ENCODE data around the gene VAV2. TPM values are rescaled to one million over a fixed set of nuclear protein-coding genes. Genes with fewer than 3 reads are reported as not detected.
A peak's percentile ranks its signal among the peaks of the same experiment; 100 is the strongest.
"Not testable (repeated sequence)": the region's sequence is repeated elsewhere in the genome, so short reads cannot be mapped to it uniquely, and the experiment has no call there.

Gene VAV2
- polyA plus RNA-seq, 1 of the 3 experiments (the other 2 are of a cell fraction), result 14.9 TPM

GRCh38 chr9:133750982-133751649, 241.0 kb downstream of the VAV2 start:
- H3K4me1 ChIP-seq (ENCODE audit: control insufficient read depth in 1 of 2, insufficient read depth in 2 of 2, low read depth in 1 of 2, low read length in 1 of 2), result no peaks in the 10 kb centered on the region; a peak in 1 of 4 replicates
- H3K9me3 ChIP-seq, result no peaks in the 10 kb centered on the region; the same call in 1 of the 2 replicates
- H4K20me1 ChIP-seq (ENCODE audit: insufficient read depth), result no peaks in the 10 kb centered on the region
- no peak for TF ChIP-seq EZH2phosphoT487 (IDR thresholded peaks at IDR 0.05; ENCODE audit: borderline replicate concordance, low read depth)
- TF ChIP-seq NRF1 (IDR thresholded peaks at IDR 0.05; ENCODE audit: low read depth, low read length), result no peak
- TF ChIP-seq MEF2A (IDR thresholded peaks at IDR 0.05; ENCODE audit: borderline replicate concordance, low read depth), result no peak
- TF ChIP-seq CTCF (IDR thresholded peaks at IDR 0.05), result no peak
- no peak for TF ChIP-seq RCOR1 (IDR thresholded peaks at IDR 0.05; ENCODE audit: low read length)
- no peak for TF ChIP-seq RFX5 (IDR thresholded peaks at IDR 0.05; ENCODE audit: low read length)
- 0 out of 2 replicates have a peak, but pooled peaks have one; percentile 14 for TF ChIP-seq REST (IDR thresholded peaks at IDR 0.05; ENCODE audit: low read depth, low read length)
- WGBS (ENCODE audit: low lambda C conversion rate), result 68% methylated on average over 7 of the region's 9 CpGs
- H3K4me3 ChIP-seq (ENCODE audit: low read depth in 2 of 2, low read length in 1 of 2), result no peak overlapping the region
- no peak for DNase-seq
- no peak overlapping the region for H2AFZ ChIP-seq (ENCODE audit: low read depth)
- no peak overlapping the region for H3K27ac ChIP-seq (ENCODE audit: low read depth in 2 of 2, low read length in 1 of 2)
- H3K9ac ChIP-seq, result no peak overlapping the region
- no peaks in the 10 kb centered on the region for H3K27me3 ChIP-seq (ENCODE audit: insufficient read depth)
- H3K36me3 ChIP-seq (replicated peaks in 1 of 2; ENCODE audit: control insufficient read depth in 1 of 2, insufficient read depth in 2 of 2, low read length in 1 of 2), result no peaks in the 10 kb centered on the region
- no peaks in the 10 kb centered on the region for H3K9me2 ChIP-seq
- H3K4me2 ChIP-seq, result no peak overlapping the region
- POLR2A ChIA-PET, result no interaction called here
- H3K79me2 ChIP-seq (ENCODE audit: insufficient read depth), result no peaks in the 10 kb centered on the region
- CTCF ChIA-PET, result interaction anchor here (1.3 to 5.7 kb wide), 3 partner anchors 9 to 23 kb away, joined by 3 to 35 read pairs (median 8); no protein-coding TSS in a partner anchor
- no peaks in the 10 kb centered on the region for H3F3A ChIP-seq (replicated peaks; ENCODE audit: insufficient read depth)

- Histone ChIP-seq H4K20me1 (ENCODE audit: insufficient read depth) (no peaks in the 10 kb centered on the region), H3K27ac (ENCODE audit: low read depth in 2 of 2, low read length in 1 of 2) (no peak overlapping the region), H3K9me2 (no peaks in the 10 kb centered on the region), H3K4me2 (no peak overlapping the region), H3K4me3 (ENCODE audit: low read depth in 2 of 2, low read length in 1 of 2) (no peak overlapping the region), H3K9me3 (no peaks in the 10 kb centered on the region; the same call in 1 of the 2 replicates), H3K36me3 (replicated peaks in 1 of 2; ENCODE audit: control insufficient read depth in 1 of 2, insufficient read depth in 2 of 2, low read length in 1 of 2) (no peaks in the 10 kb centered on the region), H3K9ac (no peak overlapping the region), H3F3A (replicated peaks; ENCODE audit: insufficient read depth) (no peaks in the 10 kb centered on the region), H2AFZ (ENCODE audit: low read depth) (no peak overlapping the region), H3K27me3 (ENCODE audit: insufficient read depth) (no peaks in the 10 kb centered on the region), H3K79me2 (ENCODE audit: insufficient read depth) (no peaks in the 10 kb centered on the region), H3K4me1 (ENCODE audit: control insufficient read depth in 1 of 2, insufficient read depth in 2 of 2, low read depth in 1 of 2, low read length in 1 of 2) (peaks cover 0 to 5% of the 10 kb centered on the region in 2 experiments; a peak in 1 of 4 replicates)
- no peak for TF ChIP-seq MXI1 (IDR thresholded peaks at IDR 0.05; ENCODE audit: low read depth, low read length)
- TF ChIP-seq FOSL2 (IDR thresholded peaks at IDR 0.05; ENCODE audit: borderline replicate concordance, low read depth), result no peak
- no peak for TF ChIP-seq TAF1 (IDR thresholded peaks at IDR 0.05; ENCODE audit: borderline replicate concordance, low read depth, low read length)
- TF ChIP-seq TEAD4 (IDR thresholded peaks at IDR 0.05; ENCODE audit: borderline replicate concordance, insufficient read depth), result no peak
- no peak for TF ChIP-seq YY1 (IDR thresholded peaks at IDR 0.05; ENCODE audit: low read depth)
- no peak for TF ChIP-seq EZH2phosphoT487 (IDR thresholded peaks at IDR 0.05; ENCODE audit: borderline replicate concordance, low read depth)
- TF ChIP-seq FOXM1 (IDR thresholded peaks at IDR 0.05; ENCODE audit: low read depth), result no peak
- TF ChIP-seq JUND (IDR thresholded peaks at IDR 0.05), result no peak
- TF ChIP-seq CHD2 (IDR thresholded peaks at IDR 0.05; ENCODE audit: low read length, partially characterized antibody), result no peak
- no peak for TF ChIP-seq SIN3A (IDR thresholded peaks at IDR 0.05; ENCODE audit: borderline replicate concordance, low read depth, low read length)
- no peak for TF ChIP-seq MEF2A (IDR thresholded peaks at IDR 0.05; ENCODE audit: borderline replicate concordance, low read depth)
- no peak for TF ChIP-seq POLR2AphosphoS5 (IDR thresholded peaks at IDR 0.05; ENCODE audit: low read depth, low read length)
- TF ChIP-seq ELF1 (IDR thresholded peaks at IDR 0.05), result no peak
- no peak for TF ChIP-seq SMC3 (IDR thresholded peaks at IDR 0.05; ENCODE audit: low read depth, low read length)
- POLR2A ChIA-PET, result no interaction called here
- no peak for DNase-seq
- CTCF ChIA-PET, result no interaction called here
These were observed 244.8 kb downstream of the VAV2 start for GRCh38 chr9:133747309-133747708.

GRCh38 chr9:133744528-133744927, 247.6 kb downstream of the VAV2 start:
- 75% methylated on average over 9 of the region's 31 CpGs for WGBS (ENCODE audit: low lambda C conversion rate)

More at GRCh38 chr9:133744528-133744927, 247.6 kb downstream of the VAV2 start:
- H4K20me1 ChIP-seq (ENCODE audit: insufficient read depth); H3K36me3 ChIP-seq (replicated peaks in 1 of 2; ENCODE audit: control insufficient read depth in 1 of 2, insufficient read depth in 2 of 2, low read length in 1 of 2); POLR2A ChIA-PET; H3K9ac ChIP-seq; CTCF ChIA-PET; H2AFZ ChIP-seq (ENCODE audit: low read depth); H3K79me2 ChIP-seq (ENCODE audit: insufficient read depth); H3K4me3 ChIP-seq (ENCODE audit: low read depth in 2 of 2, low read length in 1 of 2); DNase-seq; H3K27me3 ChIP-seq (ENCODE audit: insufficient read depth); H3K27ac ChIP-seq (ENCODE audit: low read depth in 2 of 2, low read length in 1 of 2); H3F3A ChIP-seq (replicated peaks; ENCODE audit: insufficient read depth); H3K4me1 ChIP-seq (ENCODE audit: control insufficient read depth in 1 of 2, insufficient read depth in 2 of 2, low read depth in 1 of 2, low read length in 1 of 2); H3K9me2 ChIP-seq; H3K9me3 ChIP-seq; H3K4me2 ChIP-seq: not testable (repeated sequence)

Measured in SK-N-SH (cell line).